ENCODE results near the gene PARD3B. TPM values are rescaled to one million over a fixed set of nuclear protein-coding genes. Genes with fewer than 3 reads are reported as not detected.
"Not testable (repeated sequence)": the region's sequence is repeated elsewhere in the genome, so short reads cannot be mapped to it uniquely, and the experiment has no call there.

The PARD3B gene
- polyA plus RNA-seq, 5 donors: 13.6 to 22.9 (median 19.4) TPM

DNA sequence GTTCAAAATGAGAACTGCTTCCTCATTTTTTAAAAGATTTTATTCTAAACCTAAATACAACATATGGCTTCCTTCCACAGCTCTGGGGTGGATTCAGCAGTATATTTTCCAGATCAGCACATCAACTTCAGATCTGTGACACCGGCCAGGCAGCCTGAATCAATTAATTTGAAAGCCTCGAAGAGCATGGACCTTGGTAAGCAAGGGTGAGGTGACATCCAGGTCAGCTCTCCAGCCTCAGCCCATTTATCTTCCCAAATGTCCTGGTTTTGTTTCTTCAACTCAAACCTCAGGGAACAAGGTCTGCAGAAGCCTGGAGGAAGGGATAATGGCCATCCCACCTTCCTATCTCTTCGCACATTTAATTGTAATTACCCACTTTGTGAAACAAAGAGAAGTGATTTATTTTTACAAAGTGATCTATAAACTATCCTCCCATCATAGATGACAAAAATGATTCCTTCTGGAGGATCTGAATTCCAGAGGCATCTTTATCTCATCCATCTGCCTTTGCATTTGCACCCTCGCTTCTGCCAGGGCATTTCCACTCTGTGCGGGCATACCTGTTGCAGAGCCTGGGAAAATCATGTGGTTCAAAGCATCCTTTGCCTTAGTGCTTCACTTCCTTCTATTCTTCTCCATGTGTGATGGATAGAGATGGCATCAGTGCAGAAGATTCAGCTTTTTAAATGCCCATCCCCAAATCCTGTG is 648.0 kb downstream of the PARD3B start:
- DNase-seq: no peak

DNA sequence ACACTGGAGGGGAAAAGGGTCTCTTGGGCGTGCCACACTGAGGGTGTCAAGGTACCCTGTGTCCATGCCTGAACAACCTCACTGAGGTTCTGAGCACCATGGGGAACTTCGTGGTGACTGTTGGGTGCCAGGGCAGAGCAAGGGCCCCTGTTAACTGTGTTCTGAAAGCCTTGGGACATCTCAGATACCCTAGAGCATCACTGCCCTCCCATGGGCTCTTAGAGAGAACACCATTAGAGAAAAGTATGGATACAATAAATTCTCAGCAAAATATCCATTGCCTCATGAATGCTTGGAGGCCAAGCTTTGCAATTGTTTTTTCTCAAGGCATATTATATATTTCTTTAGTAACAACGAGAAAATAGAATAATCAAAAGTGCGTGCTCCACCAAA is 648.6 kb downstream of the PARD3B start:
- no peak for DNase-seq

DNA sequence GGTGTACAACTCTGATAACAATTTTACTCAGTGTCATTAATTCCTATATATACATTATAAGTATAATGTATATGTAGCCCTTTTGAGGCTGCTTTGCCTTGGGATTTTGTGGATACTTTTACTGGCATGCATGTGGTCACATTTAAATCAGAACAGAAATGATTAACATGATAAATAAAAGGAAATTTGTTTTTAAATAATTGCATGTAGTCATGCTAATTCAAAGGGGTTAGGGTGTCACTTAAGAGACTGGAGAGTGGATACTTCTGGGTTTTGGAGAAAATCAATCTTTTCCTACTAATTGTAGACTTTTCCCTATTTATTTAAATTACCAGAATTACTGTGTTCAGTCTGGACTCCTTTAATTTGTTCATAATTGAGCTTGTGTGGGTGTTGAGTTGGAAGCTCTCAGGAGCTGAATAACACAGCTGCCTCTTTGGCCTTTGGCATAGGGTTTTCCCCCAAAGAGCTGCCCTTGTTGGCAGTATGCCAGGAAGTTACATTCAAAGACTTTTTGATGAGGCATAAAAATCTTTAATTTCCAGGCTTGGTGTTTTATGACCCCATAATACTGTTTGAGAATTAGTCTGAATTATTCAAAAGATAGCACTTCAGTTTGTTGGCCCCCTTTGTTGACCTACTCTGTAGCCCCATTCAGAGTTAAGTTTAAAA is 652.3 kb downstream of the PARD3B start:
- no peak for DNase-seq

DNA sequence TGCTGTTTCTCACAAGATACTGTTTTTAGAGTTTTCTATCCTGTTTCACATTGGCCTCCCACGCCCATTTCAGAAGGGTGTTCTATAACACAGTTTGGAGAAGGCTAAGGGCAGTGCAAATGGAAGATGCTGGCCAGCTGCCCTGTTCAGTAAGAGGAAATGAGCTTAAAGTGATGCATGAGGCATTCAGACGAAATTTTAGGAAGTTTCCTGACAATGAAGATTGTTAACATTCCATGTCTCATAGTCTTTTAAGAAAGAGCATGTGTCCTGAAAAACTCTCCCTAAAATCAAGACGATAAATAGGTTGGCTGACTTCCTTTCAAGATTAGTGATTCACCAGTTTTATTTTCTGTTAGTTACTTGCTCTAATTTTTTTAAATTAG is 652.9 kb downstream of the PARD3B start:
- DNase-seq: no peak

DNA sequence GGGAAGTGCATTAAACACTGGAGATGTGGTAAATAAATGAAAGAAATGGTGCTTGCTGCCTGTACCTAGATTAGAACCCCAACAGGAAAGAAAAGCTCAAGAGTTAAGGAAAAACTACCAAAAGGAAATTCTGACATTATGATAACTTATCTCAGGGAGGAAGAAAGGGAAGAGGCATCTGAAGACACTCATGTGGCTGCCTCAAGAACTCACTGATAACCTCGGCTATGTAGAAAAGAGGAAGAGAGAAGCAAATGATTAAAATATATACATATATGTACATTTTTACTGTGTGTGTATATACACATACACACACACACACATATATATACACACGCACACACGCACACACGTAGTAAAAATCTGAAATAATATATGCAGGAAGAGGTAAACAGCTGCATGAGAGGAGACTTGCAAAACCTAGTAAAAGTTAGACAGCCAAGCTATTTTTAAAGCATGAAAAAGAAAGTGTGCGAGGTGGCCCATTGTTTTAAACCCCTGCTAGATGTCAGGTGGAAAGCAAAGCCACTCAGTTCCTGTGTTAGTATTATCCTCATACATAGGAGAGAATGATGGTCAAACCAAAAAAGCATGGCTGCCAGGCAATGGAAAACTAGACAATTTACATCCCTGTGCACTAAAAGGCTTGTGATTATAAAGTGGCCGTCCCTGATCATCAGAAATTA is 654.0 kb downstream of the PARD3B start:
- no peak for DNase-seq

DNA sequence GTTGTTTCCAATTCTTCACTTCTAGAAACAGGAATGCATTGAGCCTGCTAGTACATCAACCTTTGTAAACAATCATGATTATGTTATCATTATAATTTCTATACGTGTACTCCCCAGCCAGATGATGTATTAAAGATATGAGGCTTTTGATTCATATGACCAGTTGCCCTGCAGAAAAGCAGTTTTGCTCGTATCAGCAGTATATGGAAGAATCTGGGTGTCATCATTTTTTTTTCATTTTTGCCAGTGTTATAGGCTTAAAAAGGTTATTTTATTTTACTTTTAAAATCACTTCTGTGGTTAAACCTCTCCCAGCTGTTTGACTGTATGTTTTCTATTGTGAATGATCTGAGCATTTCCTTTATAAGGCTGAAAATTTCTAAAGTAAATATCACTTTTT is 665.2 kb downstream of the PARD3B start:
- DNase-seq: no peak

DNA sequence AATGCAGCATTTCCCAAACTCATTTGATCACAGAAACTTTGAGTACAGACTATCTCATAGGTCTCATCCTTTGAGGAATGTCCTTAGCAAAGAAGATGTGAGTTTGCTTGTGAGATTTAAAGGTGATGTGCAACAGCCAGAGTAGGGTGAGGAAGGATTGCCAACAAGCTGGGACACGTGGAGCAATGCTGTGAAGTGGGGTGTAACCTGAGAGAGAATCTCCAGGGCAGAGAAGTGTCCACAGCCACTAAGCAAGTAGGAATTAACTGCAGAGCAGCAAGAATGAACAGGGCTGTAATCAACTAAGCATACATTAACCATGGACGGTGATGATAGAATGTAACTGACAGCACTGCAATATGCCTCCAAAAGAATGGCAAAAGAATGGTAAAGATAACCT is 667.1 kb downstream of the PARD3B start:
- DNase-seq: no peak

DNA sequence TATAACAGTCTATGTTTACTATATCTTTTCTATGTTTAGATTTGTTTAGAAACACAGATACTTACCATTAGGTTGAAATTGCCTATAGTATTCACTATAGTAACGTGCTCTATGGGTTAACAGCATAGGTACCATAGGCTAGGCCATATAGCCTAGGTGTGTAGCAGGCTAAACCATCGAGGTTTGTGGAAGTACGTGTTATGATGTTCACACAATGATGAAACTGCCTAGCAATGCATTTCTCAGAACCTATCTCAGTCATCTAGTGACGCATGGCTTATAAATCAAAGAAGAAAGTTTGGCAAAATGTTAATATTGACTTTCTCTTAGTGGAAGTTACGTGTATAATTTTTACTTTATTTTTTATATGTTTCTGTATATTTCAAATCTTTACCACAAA is 670.8 kb downstream of the PARD3B start:
- no peak for DNase-seq

DNA sequence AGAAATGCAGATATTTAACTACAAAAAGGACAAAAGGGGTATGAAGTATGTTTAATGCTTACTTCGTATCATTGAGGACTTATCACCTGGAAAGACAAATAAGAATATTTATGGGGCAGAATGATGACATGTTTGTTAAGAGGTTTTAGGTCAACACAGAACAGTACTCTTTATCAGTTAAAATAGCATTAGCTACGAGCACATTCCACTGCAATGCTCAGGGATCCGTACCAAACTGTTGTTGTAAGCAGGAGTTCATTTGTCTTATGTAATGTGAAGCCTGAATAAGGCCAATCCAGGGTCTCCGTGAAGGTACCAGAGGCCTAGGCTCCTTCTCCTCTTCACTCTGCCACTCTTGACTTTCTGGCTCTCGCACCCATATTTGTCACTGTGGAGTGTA is 671.3 kb downstream of the PARD3B start:
- no peak for DNase-seq

DNA sequence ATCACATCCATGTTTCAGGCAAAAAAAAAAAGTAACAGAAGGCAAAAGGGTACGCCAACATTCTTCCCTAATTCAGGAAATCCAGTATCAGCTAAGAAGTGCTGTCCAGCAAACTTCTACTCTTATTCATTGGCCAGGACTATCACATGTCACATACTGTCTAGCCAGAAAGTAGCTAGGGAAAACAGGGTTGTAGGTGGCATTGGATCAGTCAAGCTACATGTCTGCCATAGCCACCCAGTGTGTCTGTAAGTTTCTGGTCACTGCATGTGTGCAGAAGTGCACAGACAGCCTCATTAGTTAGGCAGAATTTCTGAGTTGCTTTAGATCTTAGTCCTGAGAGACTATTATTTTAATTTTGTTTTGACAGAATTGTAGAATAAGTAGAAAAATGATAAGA is 671.7 kb downstream of the PARD3B start:
- no peak for DNase-seq

DNA sequence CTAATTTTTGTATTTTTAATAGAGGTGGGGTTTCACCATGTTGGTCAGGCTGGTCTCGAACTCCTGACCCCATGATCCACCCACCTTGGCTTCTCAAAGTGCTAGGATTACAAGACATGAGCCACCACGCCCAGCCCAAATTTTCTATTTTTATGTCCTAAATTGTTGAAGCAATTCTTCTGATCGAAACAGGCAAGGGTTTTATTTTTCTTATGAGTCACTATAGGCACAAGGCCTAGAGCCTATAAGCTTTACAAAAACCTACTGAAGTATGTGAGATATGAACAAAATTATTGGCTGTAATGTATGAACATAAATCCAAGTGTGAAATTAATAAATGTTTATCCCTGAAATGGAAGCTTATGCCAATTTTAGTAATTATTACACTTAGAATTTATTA is 672.8 kb downstream of the PARD3B start:
- no peak for DNase-seq

DNA sequence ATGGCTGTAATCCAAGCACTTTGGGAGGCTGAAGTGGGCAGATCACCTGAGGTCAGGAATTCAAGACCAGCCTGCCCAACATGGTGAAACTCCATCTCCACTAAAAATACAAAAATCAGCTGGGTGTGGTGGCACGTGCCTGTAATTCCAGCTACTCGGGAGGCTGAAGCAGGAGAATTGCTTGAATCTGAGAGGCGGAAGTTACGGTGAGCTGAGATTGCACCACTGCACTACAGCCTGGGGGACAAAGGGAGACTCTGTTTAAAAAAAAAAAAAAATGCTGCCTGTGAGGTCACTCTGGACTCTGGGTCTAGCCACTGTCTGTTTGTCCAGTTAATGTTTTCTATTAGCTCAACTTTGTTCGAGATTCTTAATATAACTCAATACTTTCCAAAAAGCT is 673.5 kb downstream of the PARD3B start:
- not testable (repeated sequence) for DNase-seq

DNA sequence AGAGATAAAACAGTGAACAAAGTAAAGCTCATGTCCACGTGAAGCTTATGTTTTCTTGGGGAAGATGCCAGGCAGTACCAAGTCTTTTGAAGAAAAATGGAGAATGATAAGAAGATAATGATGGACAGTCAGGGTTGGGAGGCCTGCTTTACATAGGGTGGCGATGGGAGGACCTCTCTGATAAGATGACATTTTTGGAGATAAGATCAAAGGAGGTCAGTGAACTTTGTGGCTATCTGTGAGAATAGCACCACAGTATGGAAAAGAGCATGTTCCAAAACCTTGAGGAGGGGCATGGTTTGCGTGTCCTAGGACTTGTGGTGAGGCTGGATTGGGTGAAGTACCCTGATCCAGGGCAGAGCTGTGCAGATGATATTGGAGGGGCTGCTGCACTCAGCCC is 675.3 kb downstream of the PARD3B start:
- DNase-seq: no peak

DNA sequence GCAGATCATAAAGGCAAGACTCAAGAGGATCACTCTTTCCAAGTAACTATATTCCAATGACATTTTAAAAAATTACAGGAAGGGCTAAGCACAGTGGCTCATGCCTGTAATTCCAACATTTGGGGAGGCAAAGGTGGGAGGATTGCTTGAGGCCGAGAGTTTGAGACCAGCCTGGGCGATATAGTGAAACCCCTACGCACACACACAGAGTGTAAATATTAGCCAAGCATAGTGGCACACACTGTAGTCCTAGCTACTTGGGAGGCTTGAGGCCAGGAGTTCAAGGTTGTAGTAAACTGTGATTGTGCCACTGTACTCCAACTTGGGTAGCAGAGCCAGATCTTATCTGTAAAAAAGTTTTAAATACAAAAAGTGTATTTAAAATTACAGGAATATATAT is 686.8 kb downstream of the PARD3B start:
- no peak for DNase-seq

DNA sequence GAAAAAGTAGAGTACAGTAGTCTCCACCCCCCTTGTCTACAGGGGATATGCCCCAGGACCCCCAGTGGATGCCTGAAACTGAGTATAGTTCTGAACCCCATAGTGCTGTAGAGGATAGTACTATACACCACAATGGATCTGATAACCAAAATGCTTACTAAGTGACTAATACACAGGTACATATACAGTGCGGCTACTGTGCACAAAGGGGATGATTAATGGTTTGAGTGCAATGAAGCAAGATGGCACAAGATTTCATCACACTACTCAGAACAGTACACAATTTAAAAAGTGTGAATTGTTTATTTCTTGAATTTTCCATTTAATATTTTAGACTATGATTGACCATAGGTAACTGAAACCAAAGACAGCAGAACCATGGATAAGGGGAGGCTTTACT is 690.2 kb downstream of the PARD3B start:
- DNase-seq: no peak

DNA sequence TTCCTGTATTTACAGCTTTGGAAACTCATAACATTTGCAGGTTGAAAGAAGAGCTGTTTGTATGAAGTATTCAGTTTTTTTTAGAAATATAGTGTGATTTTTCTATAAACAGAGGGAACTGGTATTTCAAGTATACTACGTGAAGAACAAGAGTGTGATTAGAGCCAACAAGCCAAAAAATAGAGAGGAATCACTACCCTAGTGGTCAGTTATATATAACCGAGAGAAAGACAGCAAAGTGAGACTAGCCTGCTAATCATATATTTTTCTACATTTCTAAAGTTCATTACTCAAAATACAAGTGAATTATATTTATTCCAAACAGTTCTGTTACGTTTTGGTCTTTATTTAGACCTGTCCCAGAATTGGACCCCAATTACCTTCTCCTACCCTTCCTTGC is 692.2 kb downstream of the PARD3B start:
- no peak for DNase-seq

DNA sequence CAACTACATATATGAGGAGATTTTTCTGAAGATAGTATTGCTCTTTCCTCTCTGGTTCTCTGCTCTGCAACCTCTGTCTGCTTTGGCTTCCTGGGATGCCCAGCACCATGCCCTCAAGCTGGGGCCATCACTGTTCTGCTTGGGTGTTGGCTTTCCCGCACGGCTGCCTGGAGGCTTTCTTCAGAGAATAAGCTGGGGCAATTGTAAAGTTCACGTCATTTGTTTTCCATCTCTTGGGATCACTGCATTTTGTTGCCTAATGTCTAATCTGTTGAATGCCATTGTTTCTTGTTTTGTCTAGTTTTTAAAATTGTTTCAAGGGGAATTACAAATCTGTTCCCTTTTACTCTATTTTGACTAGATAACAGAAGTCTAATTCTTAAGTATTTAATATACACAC is 699.7 kb downstream of the PARD3B start:
- DNase-seq: no peak

DNA sequence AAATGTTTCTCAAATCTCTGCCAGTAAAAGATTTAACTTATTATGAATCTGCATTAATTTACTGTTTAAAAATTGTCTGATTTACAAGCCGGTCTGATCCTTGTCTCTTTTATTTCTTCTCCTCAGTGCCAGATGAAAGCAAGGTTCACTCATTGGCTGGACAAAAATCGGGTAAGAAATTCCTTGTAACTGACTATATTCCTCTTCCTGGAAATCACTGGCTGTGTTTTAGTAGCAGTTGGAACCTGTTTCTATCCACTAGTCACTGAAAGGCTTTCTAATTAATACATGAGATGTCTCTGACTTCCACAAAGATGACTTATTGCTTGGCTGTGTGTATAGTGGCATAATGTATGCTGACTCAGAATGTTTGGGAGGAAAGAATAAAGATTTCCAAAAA is 700.4 kb downstream of the PARD3B start:
- no peak for DNase-seq

DNA sequence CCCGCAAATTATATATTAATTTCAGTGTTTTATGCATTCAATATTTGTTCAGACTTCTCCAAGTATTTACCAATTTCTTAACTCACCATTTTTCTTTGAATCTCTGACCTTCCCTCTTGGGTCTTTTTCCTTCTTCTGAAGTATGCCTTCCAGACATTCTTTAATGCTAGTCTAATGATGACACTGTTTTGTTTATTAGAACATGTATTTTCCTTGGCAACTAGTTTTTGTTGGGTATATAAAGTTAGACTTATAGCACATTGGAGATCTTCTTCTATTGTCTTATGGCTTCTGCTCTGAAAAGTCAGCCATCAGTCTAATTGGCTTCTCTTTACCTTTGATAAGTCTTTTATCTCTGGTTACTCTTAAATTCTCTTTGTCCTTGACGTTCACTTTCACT is 713.8 kb downstream of the PARD3B start:
- DNase-seq: no peak

DNA sequence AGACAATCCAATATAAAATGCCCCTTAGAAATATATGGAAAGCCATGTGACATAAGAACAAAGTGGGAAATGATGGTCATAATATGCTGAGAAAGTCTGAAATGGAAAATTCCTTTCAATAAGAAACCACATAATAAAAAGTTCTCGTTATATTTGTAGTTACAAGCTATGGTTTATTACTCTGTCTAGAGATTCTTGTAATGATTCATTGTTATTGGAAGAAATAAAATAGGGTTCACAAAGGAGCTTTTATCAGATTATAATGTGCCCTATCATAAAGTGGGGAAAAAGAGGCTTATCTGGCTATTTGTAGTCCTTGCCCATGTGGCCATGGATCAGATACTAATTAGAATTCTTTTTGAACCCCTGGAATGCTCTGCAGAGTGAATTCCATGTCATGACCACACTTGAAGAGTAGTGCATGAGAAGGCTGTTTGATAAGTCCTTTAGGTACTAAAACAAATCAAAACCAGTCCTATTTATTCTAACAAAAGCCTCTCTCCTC is 716.3 kb downstream of the PARD3B start:
- DNase-seq: no peak

DNA sequence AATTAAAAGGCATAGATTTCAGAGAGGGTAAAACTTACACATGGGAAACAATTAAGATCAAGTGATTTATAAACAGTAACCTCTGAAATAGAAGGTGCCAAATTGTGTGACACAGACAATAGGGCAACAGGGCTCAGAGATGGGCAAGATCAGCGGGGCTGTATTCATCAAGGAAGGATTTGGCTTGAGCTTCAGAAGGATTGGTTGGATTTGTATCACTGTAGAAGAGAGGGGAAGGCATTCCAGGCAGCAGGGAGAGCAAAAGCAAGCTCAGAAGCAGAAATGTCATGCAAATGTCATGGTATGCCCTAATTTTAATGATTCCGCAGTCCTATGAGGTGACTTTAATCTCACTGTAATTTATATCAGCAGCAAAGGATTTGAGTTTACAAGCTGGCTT is 722.0 kb downstream of the PARD3B start:
- DNase-seq: no peak

DNA sequence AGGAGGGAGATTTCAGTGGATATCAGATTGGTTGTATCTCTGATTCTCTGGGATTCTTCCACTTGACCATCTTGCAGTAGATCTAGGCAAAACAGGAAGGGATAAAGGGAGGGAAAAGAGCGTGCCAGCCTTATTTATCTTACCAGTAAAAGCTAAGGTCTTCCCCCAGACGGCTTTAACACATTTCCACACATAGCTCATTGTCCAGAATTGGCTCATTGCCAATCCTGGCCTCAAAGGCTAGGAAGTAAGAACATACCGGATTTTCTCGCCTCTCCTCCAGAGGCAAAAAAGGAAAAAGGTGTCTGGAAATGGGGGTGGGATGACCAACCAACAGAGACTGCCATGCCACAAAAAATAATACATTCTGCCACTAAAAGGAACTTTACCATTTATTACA is 725.4 kb downstream of the PARD3B start:
- peak in 1 of 2 donors; percentile 13 for DNase-seq

DNA sequence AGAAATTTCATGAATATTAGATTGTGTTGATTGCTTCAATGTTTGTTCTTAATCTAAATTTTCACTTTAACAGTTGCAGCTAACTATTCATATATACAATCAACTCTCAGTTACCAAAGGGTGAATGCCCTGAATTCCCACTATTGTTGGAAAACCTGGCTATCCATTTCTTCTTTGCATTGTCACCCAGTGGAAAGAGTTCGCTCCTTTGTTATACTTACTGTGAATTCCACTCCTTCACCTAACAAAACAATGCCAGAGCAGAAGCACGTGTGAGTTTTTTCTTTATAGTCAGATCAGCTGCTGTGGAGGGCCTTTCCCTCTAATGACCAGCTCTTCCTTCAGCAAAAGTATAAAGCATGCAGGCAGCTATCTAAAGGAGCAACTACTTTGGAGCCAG is 727.9 kb downstream of the PARD3B start:
- no peak for DNase-seq

All from right lung (tissue), 5 donors.